Hepatic stellate cell (primary cell): ENCODE data around the gene FBLN1.

ENCODE experiments used
- DNase-seq: peaks from one replicate; pipeline ENCODE4 v3.0.0; 2011; ENCODE audit warnings: low spot score

FBLN1 gene

DNA sequence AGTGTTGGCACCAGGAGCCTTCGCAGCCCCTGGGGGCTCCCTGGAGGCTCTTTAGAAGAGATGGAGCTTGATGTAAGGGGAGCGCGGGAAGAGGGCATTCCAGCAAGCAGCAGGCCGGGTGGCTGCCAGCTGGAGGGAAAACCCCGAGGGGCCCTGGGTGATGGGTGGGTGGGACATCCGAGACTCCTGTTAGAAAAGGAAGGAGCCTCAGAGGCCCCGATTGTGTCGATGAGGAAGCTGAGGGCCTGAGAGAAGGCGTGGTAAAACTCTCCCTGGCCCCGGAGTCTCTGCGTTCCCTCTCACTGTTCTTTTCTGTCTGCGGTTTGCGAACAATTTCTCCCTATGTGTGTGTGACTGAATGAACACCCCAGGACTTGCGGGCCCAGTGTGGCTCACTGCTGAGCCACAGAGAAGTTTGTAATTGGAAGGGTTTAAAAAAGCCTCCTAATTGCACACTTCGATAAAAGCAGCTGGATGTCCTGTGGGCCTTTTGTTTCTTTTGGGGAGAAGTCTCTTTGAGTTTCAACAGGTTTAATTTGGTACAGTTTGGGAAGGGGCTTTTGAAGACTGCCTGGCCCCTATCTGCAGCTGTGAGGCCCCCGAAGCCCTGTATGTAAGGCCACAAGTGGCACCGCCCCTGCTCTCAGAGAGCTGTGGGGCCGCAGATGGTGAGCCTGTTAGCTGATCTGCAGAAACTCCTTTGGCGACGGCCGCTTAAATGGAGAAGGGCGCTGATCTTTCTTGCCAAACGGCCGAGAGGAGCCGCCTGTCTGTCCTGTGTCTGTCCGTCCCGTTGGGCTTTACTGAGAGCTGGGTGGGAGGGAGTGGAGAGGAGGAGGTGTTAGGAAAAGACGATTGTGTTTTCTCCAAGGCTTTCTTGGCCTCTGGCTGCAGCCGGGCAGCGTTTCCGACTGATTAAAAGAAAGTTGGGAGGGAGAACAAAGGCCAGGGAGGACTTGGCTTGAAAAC, 2.0 kb downstream of the FBLN1 start:
- peak; percentile 7 for DNase-seq

DNA sequence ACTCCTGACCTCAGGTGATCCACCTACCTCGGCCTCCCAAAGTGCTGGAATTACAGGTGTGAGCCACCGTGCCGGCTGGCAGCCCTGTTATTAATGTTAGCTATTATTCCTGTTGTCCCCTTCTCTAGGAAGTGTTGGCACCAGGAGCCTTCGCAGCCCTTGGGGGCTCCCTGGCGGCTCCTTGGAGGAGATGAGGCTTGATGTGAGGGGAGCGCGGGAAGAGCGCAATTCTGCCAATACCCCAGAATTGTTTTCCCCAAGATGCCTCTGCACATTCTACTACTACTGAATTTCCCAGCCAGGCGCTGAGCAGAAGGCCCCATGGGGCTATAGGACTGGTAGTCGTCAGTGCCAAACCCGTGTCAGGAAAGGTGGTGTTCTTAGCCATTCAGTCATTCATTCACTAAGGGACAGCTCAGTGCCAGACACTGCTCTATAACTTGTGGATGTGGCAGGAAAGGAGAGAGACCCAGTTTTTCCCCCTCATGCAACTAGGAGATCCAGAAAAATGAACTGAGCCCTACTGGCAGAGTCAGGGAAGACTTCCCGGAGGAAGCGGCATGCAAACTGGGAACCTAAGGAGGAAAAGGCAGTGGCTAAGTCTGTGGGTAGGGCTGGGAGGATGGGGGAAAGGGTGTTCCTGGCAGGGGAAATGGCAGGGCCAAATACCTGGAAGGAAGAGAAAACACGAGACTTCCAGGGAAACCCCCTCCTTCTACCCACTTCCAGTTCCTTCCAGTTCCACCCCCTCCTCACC, 3.5 kb downstream of the FBLN1 start:
- no peak for DNase-seq

DNA sequence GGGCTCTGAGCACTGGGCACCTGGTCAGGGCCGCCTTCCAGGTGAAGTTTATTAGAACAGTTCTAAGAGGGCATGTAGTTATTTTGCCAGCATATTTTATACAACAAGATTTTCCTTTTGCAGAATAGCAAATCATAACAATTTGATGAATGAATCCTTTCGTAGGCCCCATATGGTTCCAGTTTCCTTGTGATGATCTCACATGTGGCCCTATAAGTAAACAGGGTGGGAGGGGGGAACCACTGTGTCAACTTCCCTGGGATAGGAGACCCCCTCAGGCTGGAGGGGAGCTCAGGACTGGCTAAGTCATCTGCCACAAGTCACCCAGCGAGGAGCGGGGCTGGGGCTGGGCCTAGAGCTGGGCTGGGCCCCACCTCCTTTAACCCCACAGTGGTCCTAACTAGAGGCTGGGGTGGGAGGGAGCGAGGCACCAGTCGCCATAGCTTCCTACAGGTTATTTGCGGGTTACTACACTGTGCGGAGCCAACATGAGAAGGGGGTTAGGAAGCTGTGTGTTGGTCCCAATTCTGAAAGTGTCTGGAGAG, 4.2 kb downstream of the FBLN1 start:
- DNase-seq = no peak

DNA sequence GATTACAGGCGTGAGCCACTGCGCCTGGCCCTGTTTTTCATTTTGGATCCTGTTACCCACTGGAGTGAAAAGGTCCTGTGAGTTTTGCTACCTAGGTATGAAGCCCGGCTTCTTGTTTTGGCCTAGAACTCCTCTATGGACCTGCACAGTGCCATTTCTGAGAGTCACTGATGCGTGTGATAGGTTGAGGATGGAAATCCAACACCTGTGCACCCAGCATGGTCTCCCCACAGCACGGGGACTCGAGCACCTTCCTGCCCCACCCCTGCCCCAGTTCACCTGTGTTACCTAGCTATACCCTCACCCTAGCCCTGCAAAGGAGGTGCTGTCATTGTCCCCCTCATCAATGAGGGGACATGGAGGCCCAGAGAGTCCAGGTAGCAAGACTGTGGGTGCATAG, 5.1 kb downstream of the FBLN1 start:
- no peak for DNase-seq

GRCh38 chr22:45508814-45509213, 6.1 kb downstream of the FBLN1 start:
- DNase-seq = no peak

GRCh38 chr22:45510376-45511232, 7.9 kb downstream of the FBLN1 start:
- no peak for DNase-seq

DNA sequence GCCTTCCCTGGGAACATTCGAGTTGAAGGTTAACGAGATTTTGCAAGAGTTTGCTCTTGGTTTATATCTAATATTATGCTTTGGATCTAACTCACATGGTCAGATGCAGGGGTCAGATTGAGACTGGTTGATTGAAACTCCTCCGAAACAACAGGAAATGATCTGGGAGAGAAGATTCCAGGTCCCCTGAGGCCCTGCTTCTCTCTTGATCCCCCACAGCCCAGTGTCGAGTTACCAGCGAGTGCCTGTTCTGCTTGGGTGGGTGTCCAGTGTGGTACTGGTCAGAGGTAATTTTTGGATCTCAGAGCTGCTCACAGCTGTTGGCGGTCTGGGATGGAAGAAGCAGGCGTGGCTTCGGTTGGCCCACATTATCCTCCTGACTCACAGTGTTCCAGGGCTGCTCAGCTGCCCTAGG, 9.2 kb downstream of the FBLN1 start:
- peak; percentile 70 for DNase-seq

- no peak for DNase-seq
Measured at GRCh38 chr22:45512363-45512762, 9.7 kb downstream of the FBLN1 start.

DNA sequence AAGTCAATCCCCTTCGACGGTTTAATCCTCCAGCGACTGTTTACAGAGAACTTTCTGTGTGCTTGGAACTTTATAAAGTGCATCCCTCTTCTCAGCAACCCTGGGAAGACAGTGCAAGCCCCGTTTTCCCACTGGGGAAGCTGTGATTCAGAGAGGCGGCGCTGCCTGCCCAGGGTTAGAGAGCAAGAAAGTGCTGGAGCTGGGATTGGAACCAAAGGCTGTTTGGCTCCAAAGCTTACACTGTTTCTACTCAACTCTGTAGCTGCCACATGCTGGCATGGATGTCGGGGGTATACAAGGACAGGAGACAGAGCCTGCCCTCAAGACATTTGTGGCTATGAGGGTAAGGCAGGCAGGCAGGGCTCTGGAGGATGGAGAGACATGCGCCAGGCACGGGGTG, 13.0 kb downstream of the FBLN1 start:
- DNase-seq = no peak

- no peak for DNase-seq
Measured at GRCh38 chr22:45516163-45516562, 13.5 kb downstream of the FBLN1 start.

DNA sequence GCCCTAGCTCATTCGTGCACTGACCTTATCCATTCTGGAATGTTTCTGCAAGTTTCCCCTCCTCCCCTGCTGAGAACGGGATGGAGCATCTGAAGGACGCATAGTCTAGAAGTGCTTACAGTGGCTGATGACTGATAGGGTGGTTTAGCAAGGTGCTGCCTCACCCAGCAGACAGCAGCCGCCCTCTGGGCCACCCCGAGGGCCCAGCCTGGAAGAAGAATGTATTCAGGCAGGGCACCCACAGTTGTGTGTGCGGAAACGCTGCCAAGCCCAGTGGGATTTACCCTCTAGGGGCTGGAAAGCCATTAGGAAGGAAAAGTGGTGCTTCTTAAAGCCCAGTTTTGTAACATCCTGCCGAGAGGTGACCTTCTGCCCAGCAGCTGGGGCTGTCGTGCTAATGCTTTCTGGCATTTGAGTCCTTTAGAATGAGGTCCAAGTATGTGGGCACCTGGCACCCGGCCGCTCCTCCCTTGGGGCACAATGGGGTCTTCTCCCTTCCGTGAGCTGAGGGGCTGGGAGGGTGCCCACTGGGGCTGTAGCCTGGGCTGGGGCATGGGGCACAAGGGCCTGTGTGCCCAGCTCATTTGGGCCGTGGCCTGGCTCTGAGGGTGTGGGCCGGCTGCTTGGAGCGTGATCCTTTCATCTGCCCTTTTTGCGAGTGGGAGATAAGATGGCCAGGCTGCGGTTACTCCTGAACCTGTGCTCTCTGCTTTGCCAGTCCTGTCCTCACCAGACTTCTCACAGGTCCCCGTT, 14.4 kb downstream of the FBLN1 start:
- no peak for DNase-seq

DNA sequence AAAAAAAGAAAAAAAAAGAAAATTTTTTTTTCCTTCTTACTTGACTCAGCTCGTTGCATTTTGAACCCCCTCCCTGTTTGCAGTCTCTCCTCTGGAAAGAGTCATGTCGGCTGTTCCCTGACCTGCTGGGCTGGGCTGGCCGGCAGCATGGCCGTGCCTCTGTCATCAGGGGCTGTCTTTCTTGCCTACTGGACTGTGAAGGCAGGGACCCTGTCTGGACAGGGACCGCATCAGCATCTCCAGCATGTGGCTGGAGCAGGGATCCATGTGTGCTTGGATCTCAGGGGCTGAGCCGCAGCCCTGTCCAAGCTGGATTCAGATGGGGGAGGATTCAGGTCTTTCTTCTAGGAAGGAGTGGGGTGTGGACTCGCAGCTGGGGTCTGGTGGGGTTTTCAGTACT, 15.5 kb downstream of the FBLN1 start:
- DNase-seq = no peak

DNA sequence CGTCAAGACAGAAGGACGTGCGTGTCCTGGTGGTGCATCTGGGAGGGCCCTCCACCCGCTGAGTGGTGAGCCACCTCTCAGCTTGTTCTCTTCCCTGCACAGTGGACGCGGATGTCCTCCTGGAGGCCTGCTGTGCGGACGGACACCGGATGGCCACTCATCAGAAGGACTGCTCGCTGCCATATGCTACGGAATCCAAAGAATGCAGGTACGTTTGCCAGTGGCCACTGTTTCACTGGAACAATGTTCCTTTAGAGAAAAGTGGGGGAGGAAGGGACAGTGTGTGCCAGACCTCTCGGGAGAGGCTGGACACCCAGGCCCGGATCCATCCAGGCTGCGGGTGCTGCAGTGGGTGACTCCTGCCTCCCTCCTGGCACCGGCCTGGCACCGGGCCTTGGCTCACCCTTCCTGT, 15.9 kb downstream of the FBLN1 start:
- no peak for DNase-seq

GRCh38 chr22:45521178-45521577, 18.5 kb downstream of the FBLN1 start:
- no peak for DNase-seq

DNA sequence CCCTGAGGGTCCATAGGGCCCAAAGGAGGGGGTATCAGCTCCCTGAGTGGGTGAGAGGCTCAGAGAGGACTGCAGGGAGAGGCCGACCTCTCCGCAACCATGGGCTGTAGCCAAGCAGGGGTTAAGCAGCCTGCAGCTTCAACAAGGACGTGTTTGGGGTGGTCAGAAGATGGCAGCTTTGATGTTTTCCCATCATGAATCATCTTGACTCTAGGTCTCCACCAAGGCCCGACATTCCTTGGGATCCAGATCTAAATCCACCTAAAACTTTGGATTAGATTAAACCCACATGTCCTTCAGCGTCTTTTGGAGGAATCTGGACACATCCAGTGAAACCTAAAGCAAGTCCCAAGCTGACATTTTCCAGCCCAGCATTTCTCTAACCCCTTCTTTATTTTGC, 19.8 kb downstream of the FBLN1 start:
- DNase-seq = no peak

- no peak for DNase-seq
Measured at GRCh38 chr22:45524157-45524556, 21.5 kb downstream of the FBLN1 start.

DNA sequence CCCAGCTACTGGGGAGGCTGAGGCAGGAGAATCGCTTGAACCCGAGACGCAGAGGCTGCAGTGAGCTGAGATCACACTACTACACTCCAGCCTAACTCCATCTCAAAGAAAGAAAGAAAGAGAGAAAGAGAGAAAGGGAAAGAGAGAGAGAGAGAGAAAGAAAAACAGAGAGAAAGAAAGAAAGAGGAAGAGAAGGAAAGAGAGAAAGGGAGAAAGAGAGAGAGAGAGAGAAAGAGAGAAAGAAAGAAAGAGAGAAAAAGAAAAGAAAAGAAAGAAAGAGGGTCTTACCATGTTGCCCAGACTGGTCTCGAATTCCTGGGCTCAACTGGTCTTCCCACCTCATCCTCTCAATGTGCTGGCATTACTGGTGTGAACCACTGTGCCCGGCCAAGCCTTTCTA, 22.3 kb downstream of the FBLN1 start:
- DNase-seq = no peak

DNA sequence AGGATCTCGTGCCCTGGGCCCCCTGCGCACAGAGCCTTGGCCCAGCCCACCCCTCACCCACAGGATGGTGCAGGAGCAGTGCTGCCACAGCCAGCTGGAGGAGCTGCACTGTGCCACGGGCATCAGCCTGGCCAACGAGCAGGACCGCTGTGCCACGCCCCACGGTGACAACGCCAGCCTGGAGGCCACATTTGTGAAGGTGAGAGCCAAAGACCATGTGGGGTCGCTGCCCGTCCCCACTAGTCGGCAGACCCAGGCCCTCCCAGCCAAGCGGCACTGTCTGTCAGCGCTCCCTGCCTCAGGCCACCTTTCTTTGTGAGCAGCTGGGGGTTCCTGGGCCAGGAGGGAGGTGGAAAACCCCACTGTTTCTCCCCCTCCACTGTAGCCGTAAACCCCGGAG, 22.8 kb downstream of the FBLN1 start:
- DNase-seq = no peak

- no peak for DNase-seq
Measured at GRCh38 chr22:45526281-45526680, 23.6 kb downstream of the FBLN1 start.

DNA sequence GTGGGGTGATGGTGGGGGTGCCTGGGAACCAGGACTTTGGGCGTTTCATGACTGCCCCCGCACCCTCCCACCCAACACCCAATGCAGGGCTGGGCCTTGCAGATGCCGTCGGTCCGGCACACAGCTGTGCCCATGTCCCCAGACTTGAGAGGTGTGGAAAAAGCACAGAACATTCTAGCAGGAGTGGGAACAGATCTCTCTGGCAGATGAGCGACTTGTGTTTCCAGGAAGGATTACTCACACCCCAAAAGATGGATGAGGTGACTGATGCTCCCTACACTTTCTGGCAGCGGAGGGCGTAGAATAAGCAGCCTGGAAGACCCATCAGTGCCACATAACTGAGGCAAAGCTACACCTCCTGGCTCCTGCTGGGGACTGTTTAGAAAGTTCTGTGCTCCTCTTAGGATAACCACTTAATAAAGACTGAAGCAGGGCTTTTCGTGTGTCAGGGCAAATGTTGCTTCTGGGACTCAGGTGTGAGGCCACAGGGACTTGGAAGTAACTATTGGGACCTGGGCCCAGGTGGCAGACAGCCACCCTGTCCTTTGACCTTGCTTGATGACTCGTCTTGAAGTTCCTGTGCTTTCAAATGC, 24.2 kb downstream of the FBLN1 start:
- no peak for DNase-seq

GRCh38 chr22:45527456-45527855, 24.8 kb downstream of the FBLN1 start:
- no peak for DNase-seq
